Gastrocnemius medialis (tissue), 4 donors: Measurements from ENCODE around the gene LRRC26. TPM values are rescaled to one million over a fixed set of nuclear protein-coding genes. Genes with fewer than 3 reads are reported as not detected.

Source experiments
- ATAC-seq, 2 donors: fragments of 150-250 bp; one replicate each; pipeline ENCODE4 v1.9.1; 2016
- DNase-seq, 2 donors: peaks; one replicate each; pipeline ENCODE4 v3.0.0-alpha.2; 2019
- H3K27ac ChIP-seq, 4 donors: fragments of 200-600 bp; sonication (generic); 1 replicate in 1 of 4; 2 replicates in 3 of 4; pipeline ENCODE4 v1.5.1; 2016 to 2018; ENCODE audit warnings: mild to moderate bottlenecking in 2 of 4, moderate library complexity in 1 of 4
- H3K27me3 ChIP-seq, 3 donors: fragments of 200-600 bp; sonication (generic) in 2 of 3; 1 replicate in 1 of 3; 2 replicates in 2 of 3; pipeline versions ENCODE4 v1.5.1 to v1.6.0; 2016 to 2019; ENCODE audit warnings: mild to moderate bottlenecking in 1 of 3, moderate library complexity in 1 of 3
- H3K36me3 ChIP-seq, 2 donors: fragments of 200-600 bp; sonication (generic) in 1 of 2; one replicate each; pipeline ENCODE4 v1.5.1; 2017 to 2018
- H3K4me1 ChIP-seq, 2 donors: fragments of 200-600 bp; sonication (generic) in 1 of 2; one replicate each; pipeline ENCODE4 v1.5.1; 2016 to 2017; ENCODE audit warnings: mild to moderate bottlenecking in 2 of 2
- H3K4me3 ChIP-seq, 4 donors: fragments of 200-600 bp; sonication (generic) in 3 of 4; 1 replicate in 1 of 4; 2 replicates in 3 of 4; pipeline ENCODE4 v1.5.1; 2016 to 2019; ENCODE audit warnings: mild to moderate bottlenecking in 2 of 4
- H3K9me3 ChIP-seq, 3 donors: fragments of 200-600 bp; sonication (generic) in 2 of 3; 1 replicate in 1 of 3; 2 replicates in 2 of 3; pipeline ENCODE4 v1.5.1; 2016 to 2019
- CTCF ChIP-seq, 5 experiments: fragments of 450-650 bp in 3 of 5; fragments of 200-600 bp in 2 of 5; sonication (generic) in 2 of 5; IDR thresholded peaks in 4 of 5; conservative IDR thresholded peaks in 1 of 5; 1 replicate in 4 of 5; 2 replicates in 1 of 5; pipeline ENCODE4 v1.5.1; 2016 to 2019; ENCODE audit warnings: antibody characterized with exemption in 5 of 5, mild to moderate bottlenecking in 3 of 5, moderate library complexity in 3 of 5
- POLR2A ChIP-seq, 2 donors: fragments of 450-650 bp; IDR thresholded peaks; one replicate each; pipeline ENCODE4 v1.6.1; 2017; ENCODE audit warnings: antibody characterized with exemption in 2 of 2, mild to moderate bottlenecking in 2 of 2, moderate library complexity in 2 of 2
- in situ Hi-C, 4 donors: fragments of 200-750 bp; cut with MboI; loops; one replicate each; pipeline versions ENCODE4 v1.15.0 to v1.8.0; 2017; ENCODE audit warnings: low sequenced_read_pairs in 4 of 4
- intact Hi-C: fragments of 100-400 bp; cut with DNase I; formaldehyde crosslinking; loops from one replicate; pipeline ENCODE4 v1.15.1; 2023; ENCODE audit warnings: low total_unique reads
- total RNA-seq, 4 donors: library from RNA; depleted of rRNA; stranded (reverse); fragments of >200 nt; gene quantifications; one replicate each; pipeline versions ENCODE4 v1.1.0 to v1.2.3, GENCODE V29; 2016

Gene LRRC26
- total RNA-seq, 4 donors from 2014 or later, result not detected

GRCh38 chr9:137187386-137187785 lies 17.5 kb upstream of the LRRC26 start:
- peak overlapping the region in 1 of 4 donors; percentile 85 for H3K27ac ChIP-seq
- no peaks in the 10 kb centered on the region for H3K27me3 ChIP-seq
- peaks cover 3 to 50% of the 10 kb centered on the region in 2 donors for H3K36me3 ChIP-seq
- in situ Hi-C loops, result no loop called here
- no peak for DNase-seq
- intact Hi-C loops, result no loop called here
- H3K9me3 ChIP-seq, result no peaks in the 10 kb centered on the region
- peak overlapping the region; percentile 68 to 100 (median 97) for H3K4me3 ChIP-seq
- ATAC-seq, result no peak
- H3K4me1 ChIP-seq, result peaks cover 39 to 44% of the 10 kb centered on the region in 2 donors
- no peak for TF ChIP-seq CTCF (IDR thresholded peaks at IDR 0.05 in 4 of 5, conservative IDR thresholded peaks at IDR 0.05 in 1 of 5)
- no peak for TF ChIP-seq POLR2A (IDR thresholded peaks at IDR 0.05)

GRCh38 chr9:137186385-137186784 lies 16.5 kb upstream of the LRRC26 start:
- in situ Hi-C loops (no loop called here), intact Hi-C loops (no loop called here)
- Histone ChIP-seq H3K27me3 (no peaks in the 10 kb centered on the region), H3K9me3 (no peaks in the 10 kb centered on the region), H3K4me3 (peak overlapping the region in 3 of 4 donors; percentile 68 to 100 (median 96)), H3K27ac (peak overlapping the region in 1 of 4 donors; percentile 22), H3K36me3 (peaks cover 3 to 54% of the 10 kb centered on the region in 2 donors), H3K4me1 (peaks cover 39 to 44% of the 10 kb centered on the region in 2 donors)
- ATAC-seq, result no peak
- no peak for TF ChIP-seq CTCF (IDR thresholded peaks at IDR 0.05 in 4 of 5, conservative IDR thresholded peaks at IDR 0.05 in 1 of 5)
- TF ChIP-seq POLR2A (IDR thresholded peaks at IDR 0.05), result no peak
- DNase-seq, result peak in 1 of 2 donors; percentile 40

GRCh38 chr9:137185921-137186320 lies 16.1 kb upstream of the LRRC26 start:
- intact Hi-C loops (no loop called here), in situ Hi-C loops (no loop called here)
- Histone ChIP-seq H3K4me3 (no peak overlapping the region), H3K4me1 (peaks cover 39 to 44% of the 10 kb centered on the region in 2 donors), H3K9me3 (no peaks in the 10 kb centered on the region), H3K27me3 (no peaks in the 10 kb centered on the region), H3K27ac (no peak overlapping the region), H3K36me3 (peaks cover 3 to 54% of the 10 kb centered on the region in 2 donors)
- DNase-seq, result no peak
- no peak for ATAC-seq
- TF ChIP-seq CTCF (IDR thresholded peaks at IDR 0.05 in 4 of 5, conservative IDR thresholded peaks at IDR 0.05 in 1 of 5) (no peak), POLR2A (IDR thresholded peaks at IDR 0.05) (no peak)

GRCh38 chr9:137184881-137185660 lies 15.2 kb upstream of the LRRC26 start:
- ATAC-seq, result no peak
- Histone ChIP-seq H3K36me3 (peaks cover 3 to 54% of the 10 kb centered on the region in 2 donors), H3K4me3 (no peak overlapping the region), H3K9me3 (no peaks in the 10 kb centered on the region), H3K27ac (no peak overlapping the region), H3K4me1 (peaks cover 32 to 37% of the 10 kb centered on the region in 2 donors), H3K27me3 (no peaks in the 10 kb centered on the region)
- intact Hi-C loops, result no loop called here
- TF ChIP-seq POLR2A (IDR thresholded peaks at IDR 0.05) (no peak), CTCF (IDR thresholded peaks at IDR 0.05 in 4 of 5, conservative IDR thresholded peaks at IDR 0.05 in 1 of 5) (no peak)
- no peak for DNase-seq
- in situ Hi-C loops, result no loop called here
